HFF-Myc (cell line): ENCODE results near the gene TES.

Source experiments
- DNase-seq: peaks from one replicate; pipeline ENCODE4 v3.0.0-alpha.2; 2011; ENCODE audit warnings: low read depth; ENCODE audit errors: extremely low read depth
- H3K4me3 ChIP-seq: replicated peaks from 2 replicates; pipeline ENCODE4 v1.5.1; 2011; ENCODE audit warnings: low read depth, mild to moderate bottlenecking, control low read depth, low read length
- TF ChIP-seq, protein P1 (sequence below): IDR thresholded peaks from 2 replicates; pipeline ENCODE4 v1.5.1; 2012; ENCODE audit warnings: mild to moderate bottlenecking, low read depth, low read length, control low read depth; ENCODE audit errors: missing control alignments

TES gene

DNA sequence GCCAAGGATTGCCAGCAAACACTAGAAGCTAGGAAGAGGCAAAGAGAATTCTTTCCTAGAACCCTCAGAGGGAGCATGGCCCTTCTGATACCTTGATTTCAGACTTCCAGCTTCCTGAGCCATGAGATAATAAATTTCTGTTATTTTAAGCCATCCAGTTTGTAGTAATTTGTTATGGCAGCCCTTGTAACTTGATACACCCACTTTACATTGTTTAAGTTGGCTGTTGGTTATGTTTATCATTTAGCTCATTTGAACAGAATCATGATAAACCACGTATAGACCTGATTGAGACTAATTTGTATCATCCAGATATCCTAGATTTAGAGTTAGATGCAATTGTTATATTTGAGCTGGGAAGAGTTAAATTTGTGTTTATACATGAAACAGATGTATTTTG lies 9.4 kb upstream of the TES start:
- no peak for DNase-seq
- H3K4me3 ChIP-seq, result no peak overlapping the region
- TF ChIP-seq, protein P1, sequence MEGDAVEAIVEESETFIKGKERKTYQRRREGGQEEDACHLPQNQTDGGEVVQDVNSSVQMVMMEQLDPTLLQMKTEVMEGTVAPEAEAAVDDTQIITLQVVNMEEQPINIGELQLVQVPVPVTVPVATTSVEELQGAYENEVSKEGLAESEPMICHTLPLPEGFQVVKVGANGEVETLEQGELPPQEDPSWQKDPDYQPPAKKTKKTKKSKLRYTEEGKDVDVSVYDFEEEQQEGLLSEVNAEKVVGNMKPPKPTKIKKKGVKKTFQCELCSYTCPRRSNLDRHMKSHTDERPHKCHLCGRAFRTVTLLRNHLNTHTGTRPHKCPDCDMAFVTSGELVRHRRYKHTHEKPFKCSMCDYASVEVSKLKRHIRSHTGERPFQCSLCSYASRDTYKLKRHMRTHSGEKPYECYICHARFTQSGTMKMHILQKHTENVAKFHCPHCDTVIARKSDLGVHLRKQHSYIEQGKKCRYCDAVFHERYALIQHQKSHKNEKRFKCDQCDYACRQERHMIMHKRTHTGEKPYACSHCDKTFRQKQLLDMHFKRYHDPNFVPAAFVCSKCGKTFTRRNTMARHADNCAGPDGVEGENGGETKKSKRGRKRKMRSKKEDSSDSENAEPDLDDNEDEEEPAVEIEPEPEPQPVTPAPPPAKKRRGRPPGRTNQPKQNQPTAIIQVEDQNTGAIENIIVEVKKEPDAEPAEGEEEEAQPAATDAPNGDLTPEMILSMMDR, result no peak

DNA sequence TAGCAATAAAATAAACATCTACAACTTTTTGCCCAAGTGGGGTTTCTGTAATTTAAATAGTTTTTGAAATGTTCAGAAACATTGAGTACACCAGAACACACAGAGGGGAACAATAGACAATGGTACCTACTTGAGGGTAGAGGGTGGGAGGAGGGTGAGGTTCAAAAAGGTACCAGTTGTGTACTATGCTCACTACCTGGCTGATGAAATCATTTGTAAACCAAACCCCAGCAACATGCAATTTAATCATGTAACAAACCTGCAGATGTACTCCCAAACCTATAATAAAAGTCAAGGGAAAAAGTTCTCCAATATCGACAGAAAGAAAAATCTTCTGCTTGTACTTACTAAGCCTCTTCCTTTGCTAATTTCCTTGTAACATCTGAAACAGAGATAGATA lies 4.2 kb upstream of the TES start:
- TF ChIP-seq, protein P1, result no peak
- no peak overlapping the region for H3K4me3 ChIP-seq
- DNase-seq, result no peak

DNA sequence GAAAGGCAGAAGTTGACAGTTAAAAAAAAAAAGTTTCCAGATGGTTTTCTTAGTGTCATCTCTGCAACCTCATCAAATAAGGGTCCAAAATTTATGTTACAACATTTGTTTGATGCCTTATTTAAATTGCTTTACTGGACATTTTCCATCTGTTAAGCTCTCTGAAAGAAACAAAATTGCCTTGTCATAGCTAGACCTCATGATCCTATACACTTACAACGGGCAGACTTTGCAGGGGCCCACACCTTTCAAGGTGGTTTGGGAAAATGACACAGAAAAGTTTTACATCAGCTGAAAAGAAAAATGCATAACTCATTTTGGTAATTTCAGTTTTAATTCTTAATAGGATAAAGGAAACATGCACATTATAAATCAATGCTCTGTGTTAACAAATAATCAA lies 1.4 kb upstream of the TES start:
- no peak overlapping the region for H3K4me3 ChIP-seq
- DNase-seq, result no peak
- TF ChIP-seq, protein P1, result no peak

DNA sequence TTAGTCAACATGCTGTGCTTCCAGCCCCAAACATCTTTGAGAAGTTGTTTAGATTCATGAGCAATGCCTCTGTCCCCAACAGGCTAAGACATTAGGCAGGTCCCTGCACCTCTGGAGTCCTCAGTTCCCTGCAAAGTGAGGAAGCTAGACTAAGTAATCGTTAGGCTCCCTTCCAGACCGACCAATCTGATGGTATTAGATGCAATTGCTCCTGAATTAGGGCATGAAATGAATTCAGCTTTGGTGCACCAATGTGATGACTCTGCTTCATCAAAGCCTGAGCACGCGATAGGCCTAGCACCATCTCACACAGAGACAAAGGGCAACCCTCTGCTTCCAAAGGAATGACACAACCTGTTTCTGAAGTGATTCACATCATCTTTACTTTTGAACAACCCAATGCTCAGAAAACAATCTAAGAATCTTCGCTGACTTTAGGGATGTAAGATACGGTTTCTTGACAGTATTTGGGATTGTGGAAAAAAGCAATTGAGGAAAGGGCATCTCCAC lies 723 bp upstream of the TES start:
- H3K4me3 ChIP-seq, result no peak overlapping the region; the same call in 1 of the 2 replicates
- TF ChIP-seq, protein P1, result no peak

DNA sequence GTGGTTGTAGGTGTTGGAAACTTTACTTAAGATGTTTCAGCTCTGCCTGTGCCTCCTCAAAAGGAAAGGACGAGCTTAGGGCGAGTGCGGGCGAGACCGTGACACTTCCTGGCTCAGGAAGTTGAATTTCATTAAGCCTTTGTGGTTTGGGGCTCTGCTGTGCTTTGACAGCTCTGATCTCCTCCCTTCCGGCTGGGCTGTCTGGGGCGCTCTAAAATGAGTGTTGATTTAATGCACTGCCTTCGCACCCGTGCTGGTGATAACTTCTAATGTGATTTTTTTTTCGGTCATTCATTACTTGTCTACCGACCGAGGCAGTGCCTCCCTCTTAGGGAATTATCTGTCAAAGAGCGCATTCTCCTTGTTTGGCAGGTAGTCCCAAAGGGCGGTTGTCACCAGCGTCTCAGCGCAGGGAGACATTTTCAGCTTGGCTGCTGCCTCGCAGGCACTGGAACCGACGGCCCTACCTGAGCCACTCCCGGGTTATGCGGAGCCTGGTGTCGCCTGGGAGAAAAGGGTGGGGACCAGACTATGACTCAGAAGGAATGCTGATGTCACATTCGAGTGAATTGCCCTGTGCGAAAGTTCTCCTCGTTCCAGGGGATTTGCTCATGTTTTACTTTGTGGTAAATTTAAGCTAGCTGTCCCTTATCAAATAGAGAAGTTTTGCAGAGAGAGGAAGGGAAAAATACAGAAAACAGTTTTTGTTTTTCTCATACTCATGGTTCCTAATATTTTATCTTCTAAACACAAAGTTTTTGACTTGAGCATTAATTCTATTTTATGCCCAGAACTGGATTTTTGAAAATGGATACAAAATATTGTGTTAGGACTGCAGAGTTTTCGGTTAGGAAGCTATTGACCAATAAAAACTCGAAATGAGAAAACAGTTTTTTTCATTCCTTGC lies 920 bp downstream of the TES start:
- H3K4me3 ChIP-seq, result peak overlapping the region; percentile 69
- DNase-seq, result no peak
- TF ChIP-seq, protein P1, result no peak

More for the DNA sequence above, 723 bp upstream of the TES start:
- DNase-seq, result no peak

DNA sequence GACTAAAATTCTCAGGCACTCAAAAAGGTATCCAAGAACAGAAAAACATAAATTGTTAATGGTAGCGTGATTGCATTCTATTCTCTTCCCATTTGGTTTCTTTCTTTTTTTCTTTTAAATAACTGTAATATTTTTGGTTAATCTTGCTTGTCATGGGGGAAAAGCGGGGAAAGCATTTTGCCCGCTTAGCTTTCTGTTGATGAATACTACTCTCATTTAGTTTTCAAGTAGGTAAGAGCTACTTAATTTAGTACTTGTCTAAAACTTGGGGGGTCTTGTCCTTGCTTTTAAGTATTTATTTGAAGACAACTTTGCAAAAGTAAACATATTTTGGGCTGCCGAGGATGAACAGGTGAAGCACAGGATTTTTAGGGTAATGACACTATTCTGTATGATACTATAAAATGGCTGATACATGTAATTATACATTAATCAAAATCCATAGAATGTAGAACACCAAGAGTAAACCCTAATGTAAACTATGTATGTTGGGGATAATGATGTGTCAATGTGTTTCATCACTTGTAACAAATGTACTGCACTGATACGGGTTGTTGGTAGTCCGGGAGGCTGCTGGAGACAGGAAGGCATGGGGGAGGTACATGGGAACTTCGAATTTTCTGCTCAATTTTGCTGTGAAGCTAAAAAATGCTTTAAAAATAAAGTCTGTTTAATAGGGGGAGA lies 1.7 kb downstream of the TES start:
- H3K4me3 ChIP-seq, result peak overlapping the region; percentile 69
- DNase-seq, result no peak

More for the DNA sequence above, 1.7 kb downstream of the TES start:
- TF ChIP-seq, protein P1, result no peak
